ENCODE measurements around the gene ENC1. TPM values are rescaled to one million over a fixed set of nuclear protein-coding genes. Genes with fewer than 3 reads are reported as not detected.

Gene ENC1
- total RNA-seq, 2 experiments from 2014 or later, result 0.74 to 0.86 TPM

- H3K36me3 Mint-ChIP-seq (ENCODE audit: low read depth), result no peaks in the 10 kb centered on the region
- CTCF ChIA-PET, result no interaction called here
- H3K9me3 Mint-ChIP-seq, result peaks cover 1% of the 10 kb centered on the region
- H3K27me3 Mint-ChIP-seq (ENCODE audit: low read depth), result peaks cover 21% of the 10 kb centered on the region
- no peak for DNase-seq
- no peak overlapping the region for H3K27ac Mint-ChIP-seq
- intact Hi-C loops (cut with micrococcal nuclease), result no loop called here
- peaks cover 25% of the 10 kb centered on the region for H3K4me1 Mint-ChIP-seq (ENCODE audit: low read depth)
- H3K4me3 Mint-ChIP-seq, result no peak overlapping the region
Observed at GRCh38 chr5:74627646-74628279, 12.8 kb downstream of the ENC1 start.

GRCh38 chr5:74626386-74627222 lies 13.9 kb downstream of the ENC1 start:
- Mint-ChIP-seq H3K27me3 (ENCODE audit: low read depth) (peaks cover 21% of the 10 kb centered on the region), H3K4me3 (no peak overlapping the region), H3K9me3 (peaks cover 1% of the 10 kb centered on the region), H3K27ac (no peak overlapping the region), H3K36me3 (ENCODE audit: low read depth) (no peaks in the 10 kb centered on the region), H3K4me1 (ENCODE audit: low read depth) (peaks cover 23% of the 10 kb centered on the region)
- no peak for DNase-seq
- intact Hi-C loops (cut with micrococcal nuclease), result no loop called here
- CTCF ChIA-PET, result interaction anchor here (0.9 to 1.5 kb wide), 3 partner anchors 10 to 725 kb away, joined by 3 to 7 read pairs (median 6); no protein-coding TSS in a partner anchor

GRCh38 chr5:74625742-74626241 lies 14.7 kb downstream of the ENC1 start:
- Mint-ChIP-seq H3K27me3 (ENCODE audit: low read depth) (peaks cover 24% of the 10 kb centered on the region), H3K9me3 (peaks cover 1% of the 10 kb centered on the region), H3K36me3 (ENCODE audit: low read depth) (no peaks in the 10 kb centered on the region), H3K4me1 (ENCODE audit: low read depth) (peaks cover 19% of the 10 kb centered on the region), H3K4me3 (no peak overlapping the region), H3K27ac (no peak overlapping the region)
- CTCF ChIA-PET, result interaction anchor here (0.9 to 1.5 kb wide), 3 partner anchors 10 to 724 kb away, joined by 3 to 7 read pairs (median 6); no protein-coding TSS in a partner anchor
- intact Hi-C loops (cut with micrococcal nuclease), result no loop called here
- DNase-seq, result no peak

- H3K27ac Mint-ChIP-seq, result no peak overlapping the region
- peaks cover 1% of the 10 kb centered on the region for H3K9me3 Mint-ChIP-seq
- no peaks in the 10 kb centered on the region for H3K36me3 Mint-ChIP-seq (ENCODE audit: low read depth)
- H3K4me3 Mint-ChIP-seq, result no peak overlapping the region
- CTCF ChIA-PET, result interaction anchor here (1.4 to 1.5 kb wide), 2 partner anchors 9 to 17 kb away, joined by 6 to 7 read pairs; no protein-coding TSS in a partner anchor
- H3K4me1 Mint-ChIP-seq (ENCODE audit: low read depth), result peaks cover 14% of the 10 kb centered on the region
- H3K27me3 Mint-ChIP-seq (ENCODE audit: low read depth), result peaks cover 29% of the 10 kb centered on the region
- DNase-seq, result no peak
- intact Hi-C loops (cut with micrococcal nuclease), result no loop called here
Observed at GRCh38 chr5:74624931-74625505, 15.5 kb downstream of the ENC1 start.

- peaks cover 14% of the 10 kb centered on the region for H3K4me1 Mint-ChIP-seq (ENCODE audit: low read depth)
- no peaks in the 10 kb centered on the region for H3K36me3 Mint-ChIP-seq (ENCODE audit: low read depth)
- intact Hi-C loops (cut with micrococcal nuclease), result no loop called here
- DNase-seq, result no peak
- peaks cover 29% of the 10 kb centered on the region for H3K27me3 Mint-ChIP-seq (ENCODE audit: low read depth)
- no peak overlapping the region for H3K27ac Mint-ChIP-seq
- CTCF ChIA-PET, result no interaction called here
- no peak overlapping the region for H3K4me3 Mint-ChIP-seq
- H3K9me3 Mint-ChIP-seq, result peaks cover 1% of the 10 kb centered on the region
Observed at GRCh38 chr5:74624501-74624900, 16.0 kb downstream of the ENC1 start.

- intact Hi-C loops (cut with micrococcal nuclease), result no loop called here
- H3K27me3 Mint-ChIP-seq (ENCODE audit: low read depth), result peaks cover 32% of the 10 kb centered on the region
- CTCF ChIA-PET, result no interaction called here
- H3K36me3 Mint-ChIP-seq (ENCODE audit: low read depth), result no peaks in the 10 kb centered on the region
- peaks cover 14% of the 10 kb centered on the region for H3K4me1 Mint-ChIP-seq (ENCODE audit: low read depth)
- H3K9me3 Mint-ChIP-seq, result peaks cover 1% of the 10 kb centered on the region
- DNase-seq, result no peak
- H3K27ac Mint-ChIP-seq, result no peak overlapping the region
- no peak overlapping the region for H3K4me3 Mint-ChIP-seq
Observed at GRCh38 chr5:74623748-74624408, 16.6 kb downstream of the ENC1 start.

- CTCF ChIA-PET, result interaction anchor here (0.6 kb wide), 1 partner anchor 9 kb away, joined by 3 read pairs; no protein-coding TSS in a partner anchor
- H3K27ac Mint-ChIP-seq, result no peak overlapping the region
- intact Hi-C loops (cut with micrococcal nuclease), result no loop called here
- no peak for DNase-seq
- H3K27me3 Mint-ChIP-seq (ENCODE audit: low read depth), result peaks cover 32% of the 10 kb centered on the region
- no peaks in the 10 kb centered on the region for H3K36me3 Mint-ChIP-seq (ENCODE audit: low read depth)
- H3K4me3 Mint-ChIP-seq, result no peak overlapping the region
- H3K4me1 Mint-ChIP-seq (ENCODE audit: low read depth), result peaks cover 14% of the 10 kb centered on the region
- H3K9me3 Mint-ChIP-seq, result peaks cover 1% of the 10 kb centered on the region
Observed at GRCh38 chr5:74623006-74623611, 17.4 kb downstream of the ENC1 start.

GRCh38 chr5:74622122-74622521 lies 18.4 kb downstream of the ENC1 start:
- intact Hi-C loops (cut with micrococcal nuclease), result loop anchor here (1.0 kb wide), 3 partner anchors 8 to 43 kb away; no protein-coding TSS in a partner anchor
- no peak overlapping the region for H3K27ac Mint-ChIP-seq
- DNase-seq, result peak; percentile 59
- H3K36me3 Mint-ChIP-seq (ENCODE audit: low read depth), result no peaks in the 10 kb centered on the region
- CTCF ChIA-PET, result no interaction called here
- no peak overlapping the region for H3K4me3 Mint-ChIP-seq
- peaks cover 34% of the 10 kb centered on the region for H3K27me3 Mint-ChIP-seq (ENCODE audit: low read depth)
- peaks cover 1% of the 10 kb centered on the region for H3K9me3 Mint-ChIP-seq
- peaks cover 14% of the 10 kb centered on the region for H3K4me1 Mint-ChIP-seq (ENCODE audit: low read depth)

GRCh38 chr5:74621492-74621891 lies 19.0 kb downstream of the ENC1 start:
- no peak overlapping the region for H3K27ac Mint-ChIP-seq
- DNase-seq, result no peak
- CTCF ChIA-PET, result no interaction called here
- peaks cover 1% of the 10 kb centered on the region for H3K9me3 Mint-ChIP-seq
- intact Hi-C loops (cut with micrococcal nuclease), result no loop called here
- no peak overlapping the region for H3K4me3 Mint-ChIP-seq
- peaks cover 38% of the 10 kb centered on the region for H3K27me3 Mint-ChIP-seq (ENCODE audit: low read depth)
- peaks cover 14% of the 10 kb centered on the region for H3K4me1 Mint-ChIP-seq (ENCODE audit: low read depth)
- no peaks in the 10 kb centered on the region for H3K36me3 Mint-ChIP-seq (ENCODE audit: low read depth)

GRCh38 chr5:74619308-74619707 lies 21.2 kb downstream of the ENC1 start:
- Mint-ChIP-seq H3K36me3 (ENCODE audit: low read depth) (no peaks in the 10 kb centered on the region), H3K9me3 (peaks cover 1% of the 10 kb centered on the region), H3K4me1 (ENCODE audit: low read depth) (peaks cover 16% of the 10 kb centered on the region), H3K4me3 (no peak overlapping the region), H3K27ac (no peak overlapping the region), H3K27me3 (ENCODE audit: low read depth) (peaks cover 27% of the 10 kb centered on the region)
- CTCF ChIA-PET, result no interaction called here
- intact Hi-C loops (cut with micrococcal nuclease), result no loop called here
- DNase-seq, result no peak

- Mint-ChIP-seq H3K4me3 (no peak overlapping the region), H3K27ac (no peak overlapping the region), H3K4me1 (ENCODE audit: low read depth) (peaks cover 16% of the 10 kb centered on the region), H3K9me3 (no peaks in the 10 kb centered on the region), H3K36me3 (ENCODE audit: low read depth) (no peaks in the 10 kb centered on the region), H3K27me3 (ENCODE audit: low read depth) (peaks cover 19% of the 10 kb centered on the region)
- intact Hi-C loops (cut with micrococcal nuclease), result no loop called here
- CTCF ChIA-PET, result interaction anchor here (0.9 kb wide), 1 partner anchor 23 kb away, joined by 3 read pairs; no protein-coding TSS in a partner anchor
- no peak for DNase-seq
Observed at GRCh38 chr5:74618106-74618505, 22.4 kb downstream of the ENC1 start.

Measured in activated naive CD4-positive, alpha-beta T cell treated with anti-CD3 and anti-CD28 coated beads for 36 hours (primary cell).